RWPE2 (cell line): Measurements from ENCODE around the gene NALF2.

ENCODE experiments used
- ATAC-seq: fragments of 200-7000 bp; cut with Tn5 transposase; 3 replicates; pipeline ENCODE4 v1.9.1; 2021; ENCODE audit warnings: low read depth
- DNase-seq: peaks from one replicate; pipeline ENCODE4 v3.0.0-alpha.2; 2020; ENCODE audit warnings: low spot score
- H3K27ac ChIP-seq: fragments of 450-650 bp; 2 replicates; pipeline ENCODE4 v1.5.1; 2017; ENCODE audit warnings: mild to moderate bottlenecking; ENCODE audit not compliant: poor library complexity, severe bottlenecking
- H3K27me3 ChIP-seq: fragments of 250-450 bp; sonication (Bioruptor Pico); 2 replicates; pipeline ENCODE4 v1.5.1; 2021; ENCODE audit warnings: mild to moderate bottlenecking, moderate library complexity; ENCODE audit not compliant: insufficient read depth, poor library complexity, severe bottlenecking
- H3K36me3 ChIP-seq: fragments of 250-450 bp; sonication (Bioruptor Pico); 2 replicates; pipeline ENCODE4 v1.5.1; 2020; ENCODE audit warnings: low read depth, mild to moderate bottlenecking, moderate library complexity
- H3K4me1 ChIP-seq: fragments of 250-450 bp; sonication (Bioruptor Pico); 2 replicates; pipeline ENCODE4 v1.5.1; 2021; ENCODE audit warnings: mild to moderate bottlenecking, moderate library complexity; ENCODE audit not compliant: insufficient read depth, poor library complexity, severe bottlenecking
- H3K4me3 ChIP-seq: fragments of 250-450 bp; sonication (Bioruptor Pico); 2 replicates; pipeline ENCODE4 v1.5.1; 2021; ENCODE audit warnings: mild to moderate bottlenecking, moderate library complexity; ENCODE audit not compliant: severe bottlenecking
- H3K9me3 ChIP-seq: fragments of 250-450 bp; sonication (Bioruptor Pico); 2 replicates; pipeline ENCODE4 v1.5.1; 2021; ENCODE audit warnings: mild to moderate bottlenecking, moderate library complexity; ENCODE audit not compliant: severe bottlenecking
- TF ChIP-seq, protein P1 (sequence below): fragments of 450-650 bp; IDR thresholded peaks from one replicate; pipeline ENCODE4 v1.5.1; 2017; ENCODE audit warnings: mild to moderate bottlenecking, moderate library complexity; ENCODE audit not compliant: poor library complexity, severe bottlenecking

Gene NALF2

GRCh38 chrX:69524781-69525363 lies 20.7 kb downstream of the NALF2 start:
- no peaks in the 10 kb centered on the region for H3K27me3 ChIP-seq

DNA sequence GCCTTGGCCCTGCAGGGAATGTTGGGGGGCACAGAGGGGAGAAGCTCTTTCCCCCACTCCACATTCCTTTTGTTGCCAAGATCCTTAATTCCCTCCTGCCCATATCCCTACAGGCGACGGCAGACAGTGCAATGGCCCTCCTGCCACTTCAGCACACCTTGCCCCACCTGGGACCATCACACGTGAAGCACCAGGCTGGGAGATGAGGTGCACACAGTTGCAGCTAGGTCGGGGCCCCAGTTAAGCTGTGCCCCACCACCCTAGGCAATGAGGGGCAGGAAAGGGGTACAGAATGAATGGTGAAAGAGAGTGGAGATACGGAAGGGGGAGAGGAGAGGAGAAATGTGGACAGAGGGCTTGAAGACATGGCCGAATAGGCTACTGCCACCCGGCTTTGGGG lies 26.2 kb downstream of the NALF2 start:
- no peaks in the 10 kb centered on the region for H3K36me3 ChIP-seq
- TF ChIP-seq, protein P1, sequence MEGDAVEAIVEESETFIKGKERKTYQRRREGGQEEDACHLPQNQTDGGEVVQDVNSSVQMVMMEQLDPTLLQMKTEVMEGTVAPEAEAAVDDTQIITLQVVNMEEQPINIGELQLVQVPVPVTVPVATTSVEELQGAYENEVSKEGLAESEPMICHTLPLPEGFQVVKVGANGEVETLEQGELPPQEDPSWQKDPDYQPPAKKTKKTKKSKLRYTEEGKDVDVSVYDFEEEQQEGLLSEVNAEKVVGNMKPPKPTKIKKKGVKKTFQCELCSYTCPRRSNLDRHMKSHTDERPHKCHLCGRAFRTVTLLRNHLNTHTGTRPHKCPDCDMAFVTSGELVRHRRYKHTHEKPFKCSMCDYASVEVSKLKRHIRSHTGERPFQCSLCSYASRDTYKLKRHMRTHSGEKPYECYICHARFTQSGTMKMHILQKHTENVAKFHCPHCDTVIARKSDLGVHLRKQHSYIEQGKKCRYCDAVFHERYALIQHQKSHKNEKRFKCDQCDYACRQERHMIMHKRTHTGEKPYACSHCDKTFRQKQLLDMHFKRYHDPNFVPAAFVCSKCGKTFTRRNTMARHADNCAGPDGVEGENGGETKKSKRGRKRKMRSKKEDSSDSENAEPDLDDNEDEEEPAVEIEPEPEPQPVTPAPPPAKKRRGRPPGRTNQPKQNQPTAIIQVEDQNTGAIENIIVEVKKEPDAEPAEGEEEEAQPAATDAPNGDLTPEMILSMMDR: no peak
- DNase-seq (no peak), ATAC-seq (no peak)
- no peaks in the 10 kb centered on the region for H3K9me3 ChIP-seq
- no peaks in the 10 kb centered on the region for H3K4me1 ChIP-seq
- H3K27ac ChIP-seq: no peak overlapping the region
- H3K27me3 ChIP-seq: no peaks in the 10 kb centered on the region
- H3K4me3 ChIP-seq: no peak overlapping the region

More at GRCh38 chrX:69524781-69525363, 20.7 kb downstream of the NALF2 start:
- Histone ChIP-seq H3K27ac (no peak overlapping the region), H3K4me1 (no peaks in the 10 kb centered on the region), H3K36me3 (no peaks in the 10 kb centered on the region), H3K4me3 (no peak overlapping the region), H3K9me3 (no peaks in the 10 kb centered on the region)
- ATAC-seq: no peak
- TF ChIP-seq, protein P1: no peak
- DNase-seq: no peak

DNA sequence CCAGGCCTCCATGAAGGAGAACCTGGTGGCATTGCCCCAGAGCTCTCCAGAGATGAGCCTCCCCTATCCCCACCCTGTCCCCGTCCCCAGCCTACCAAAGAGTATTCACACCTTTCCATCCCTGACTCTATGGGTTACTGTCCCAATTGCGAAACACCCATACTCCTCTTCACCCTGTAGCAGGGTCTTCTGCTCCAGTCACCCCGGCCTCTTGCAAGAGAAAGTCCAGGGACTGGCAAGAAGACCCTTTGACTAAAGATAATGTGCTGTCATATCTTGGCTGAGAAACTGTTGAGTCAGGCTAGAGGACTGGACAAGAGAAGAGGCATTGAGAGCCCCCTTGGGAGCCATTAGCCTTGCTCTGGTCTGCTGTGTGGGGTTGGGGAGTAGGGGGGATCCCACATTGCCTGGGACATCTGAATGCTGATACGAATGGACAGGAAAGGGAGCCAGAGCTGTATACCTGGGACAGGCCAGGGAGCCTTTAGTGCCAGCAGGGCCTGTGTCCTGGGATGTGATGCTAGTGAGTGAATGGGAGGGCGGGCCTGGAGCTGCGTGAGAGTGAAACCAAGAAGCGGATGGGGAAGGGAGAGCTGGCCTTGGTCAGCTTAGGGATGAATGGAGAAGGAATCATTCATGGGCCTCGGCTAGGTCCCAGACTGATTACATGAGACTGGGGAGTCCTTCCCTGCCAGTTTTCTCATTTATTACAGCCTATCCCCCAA lies 27.1 kb downstream of the NALF2 start:
- Histone ChIP-seq H3K27ac (no peak overlapping the region), H3K9me3 (no peaks in the 10 kb centered on the region), H3K4me3 (no peak overlapping the region), H3K27me3 (no peaks in the 10 kb centered on the region), H3K4me1 (no peaks in the 10 kb centered on the region), H3K36me3 (no peaks in the 10 kb centered on the region)
- TF ChIP-seq, protein P1: no peak
- DNase-seq: no peak
- no peak for ATAC-seq

GRCh38 chrX:69535661-69536060 lies 31.5 kb downstream of the NALF2 start:
- no peaks in the 10 kb centered on the region for H3K9me3 ChIP-seq
- no peaks in the 10 kb centered on the region for H3K4me1 ChIP-seq
- no peak overlapping the region for H3K4me3 ChIP-seq
- TF ChIP-seq, protein P1: no peak
- no peak overlapping the region for H3K27ac ChIP-seq
- no peaks in the 10 kb centered on the region for H3K36me3 ChIP-seq
- no peaks in the 10 kb centered on the region for H3K27me3 ChIP-seq
- DNase-seq (no peak), ATAC-seq (no peak)

DNA sequence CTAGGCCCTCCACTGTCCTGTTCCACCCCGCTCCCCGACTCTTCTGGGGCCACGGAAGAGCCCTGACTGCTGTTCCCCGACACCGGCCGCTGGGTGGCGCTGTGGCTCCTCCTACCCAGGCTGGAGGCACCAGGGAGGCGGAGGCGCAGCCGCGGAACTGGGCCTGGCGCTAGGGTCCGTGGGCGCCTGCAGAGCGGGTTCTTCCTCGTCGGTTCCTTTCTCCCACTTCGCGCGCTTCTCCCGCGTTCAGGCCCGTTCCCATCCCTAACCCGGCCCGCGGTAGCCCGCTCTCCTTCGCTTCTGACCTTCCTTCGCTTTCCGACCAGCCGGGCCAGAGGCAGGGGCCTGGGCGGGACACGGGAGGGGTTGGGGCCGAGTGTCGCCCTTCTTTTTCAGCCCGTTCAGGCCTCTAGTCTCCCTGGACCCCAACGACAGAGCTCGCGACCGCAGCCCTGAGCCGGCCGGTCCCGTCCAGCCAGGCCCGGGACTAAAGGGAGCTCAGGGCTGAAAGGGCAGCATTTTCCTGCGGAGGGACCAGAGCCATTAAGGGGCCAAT lies 34.3 kb downstream of the NALF2 start:
- Histone ChIP-seq H3K36me3 (no peaks in the 10 kb centered on the region), H3K9me3 (no peaks in the 10 kb centered on the region), H3K4me1 (no peaks in the 10 kb centered on the region), H3K27me3 (no peaks in the 10 kb centered on the region), H3K4me3 (no peak overlapping the region), H3K27ac (no peak overlapping the region)
- TF ChIP-seq, protein P1: peak; percentile 56
- DNase-seq (no peak), ATAC-seq (peak; percentile 73)
